Neuronal stem cell (in vitro differentiated cells): ENCODE results near the gene BMF.

Experiments
- DNase-seq: peaks from one replicate; pipeline ENCODE4 v3.0.0-alpha.2; 2013; ENCODE audit warnings: low spot score
- H2AFZ ChIP-seq: one replicate; pipeline ENCODE4 v1.6.1; 2013; ENCODE audit warnings: mild to moderate bottlenecking, low read length, inconsistent platforms
- H2AK5ac ChIP-seq: 2 replicates; pipeline ENCODE4 v1.6.1; 2013; ENCODE audit warnings: low read depth, mild to moderate bottlenecking, inconsistent platforms, low read length, moderate library complexity, mixed read lengths
- H2BK120ac ChIP-seq: 2 replicates; pipeline ENCODE4 v1.6.1; 2013; ENCODE audit warnings: low read depth, mild to moderate bottlenecking, inconsistent platforms, low read length, moderate library complexity, mixed read lengths
- H2BK12ac ChIP-seq: one replicate; pipeline ENCODE4 v1.6.1; 2013; ENCODE audit warnings: low read length, inconsistent platforms
- H2BK15ac ChIP-seq: 2 replicates; pipeline ENCODE4 v1.6.1; 2013; ENCODE audit warnings: mild to moderate bottlenecking, low read length, inconsistent platforms, mixed read lengths
- H2BK5ac ChIP-seq: one replicate; pipeline ENCODE4 v1.6.1; 2013; ENCODE audit warnings: inconsistent platforms, mild to moderate bottlenecking, low read length, moderate library complexity
- H3K14ac ChIP-seq: one replicate; pipeline ENCODE4 v1.6.1; 2013; ENCODE audit warnings: low read length, inconsistent platforms
- H3K18ac ChIP-seq: 2 replicates; pipeline ENCODE4 v1.6.1; 2013; ENCODE audit warnings: low read length, inconsistent platforms
- H3K23ac ChIP-seq: 2 replicates; pipeline ENCODE4 v1.6.1; 2013; ENCODE audit warnings: low read depth, mild to moderate bottlenecking, mixed read lengths, low read length, inconsistent platforms; ENCODE audit not compliant: poor library complexity
- H3K27ac ChIP-seq: replicated peaks from 3 replicates; pipeline ENCODE4 v1.5.1; 2013; ENCODE audit warnings: low read length, inconsistent platforms
- H3K27me3 ChIP-seq, 3 experiments: 2 replicates each; pipeline ENCODE4 v1.6.1; 2013; ENCODE audit warnings: low read length in 3 of 3, mild to moderate bottlenecking in 2 of 3, inconsistent platforms in 1 of 3, low read depth in 1 of 3, mixed read lengths in 1 of 3, moderate library complexity in 1 of 3; ENCODE audit not compliant: control insufficient read depth in 3 of 3, insufficient read depth in 3 of 3
- H3K36me3 ChIP-seq, 2 donors: replicated peaks in 1 of 2; 2 replicates each; pipeline ENCODE4 v1.6.1; 2013; ENCODE audit warnings: low read length in 2 of 2; ENCODE audit not compliant: control insufficient read depth in 2 of 2, insufficient read depth in 2 of 2
- H3K4ac ChIP-seq: 2 replicates; pipeline ENCODE4 v1.6.1; 2013; ENCODE audit warnings: inconsistent platforms, mild to moderate bottlenecking, low read length, moderate library complexity
- H3K4me1 ChIP-seq, 2 donors: 1 replicate in 1 of 2; 2 replicates in 1 of 2; pipeline ENCODE4 v1.6.1; 2013; ENCODE audit warnings: low read length in 2 of 2, low read depth in 1 of 2; ENCODE audit not compliant: control insufficient read depth in 2 of 2, insufficient read depth in 1 of 2
- H3K4me2 ChIP-seq: one replicate; pipeline ENCODE4 v1.6.1; 2013; ENCODE audit warnings: mild to moderate bottlenecking, low read length, inconsistent platforms; ENCODE audit not compliant: insufficient read depth, poor library complexity, severe bottlenecking
- H3K4me3 ChIP-seq, 2 donors: 2 replicates each; pipeline ENCODE4 v1.5.1; 2013; ENCODE audit warnings: low read length in 2 of 2, mild to moderate bottlenecking in 2 of 2, inconsistent platforms in 1 of 2, moderate library complexity in 1 of 2
- H3K79me1 ChIP-seq: one replicate; pipeline ENCODE4 v1.6.1; 2013; ENCODE audit warnings: low read depth, mild to moderate bottlenecking, inconsistent platforms, low read length, moderate library complexity
- H3K9ac ChIP-seq: one replicate; pipeline ENCODE4 v1.6.1; 2013; ENCODE audit warnings: mild to moderate bottlenecking, low read depth, low read length, inconsistent platforms; ENCODE audit not compliant: poor library complexity
- H3K9me3 ChIP-seq, 2 donors: replicated peaks in 1 of 2; 2 replicates each; pipeline versions ENCODE3 to v1.6.1; 2013; ENCODE audit warnings: low read length in 2 of 2, mild to moderate bottlenecking in 2 of 2, inconsistent platforms in 1 of 2, low read depth in 1 of 2, mixed read lengths in 1 of 2, moderate library complexity in 1 of 2; ENCODE audit not compliant: control insufficient read depth in 2 of 2, insufficient read depth in 1 of 2
- H4K8ac ChIP-seq: one replicate; pipeline ENCODE4 v1.6.1; 2013; ENCODE audit warnings: low read depth, mild to moderate bottlenecking, inconsistent platforms, low read length, moderate library complexity
- H4K91ac ChIP-seq: one replicate; pipeline ENCODE4 v1.6.1; 2013; ENCODE audit warnings: low read length, low read depth, mild to moderate bottlenecking, inconsistent platforms; ENCODE audit not compliant: poor library complexity
- WGBS, 2 donors: extraction: QIAGEN DNeasy Blood & Tissue Kit; methylation state at CpG; one replicate each; pipeline ENCODE4 v1.1.7; 2013; ENCODE audit warnings: missing lambda C conversion rate in 2 of 2, mixed read lengths in 1 of 2; ENCODE audit not compliant: insufficient read length in 2 of 2, insufficient replicate concordance in 1 of 2; ENCODE audit errors: extremely low coverage in 2 of 2; 5-methylcytosine and 5-hydroxymethylcytosine counted together

Gene BMF

DNA sequence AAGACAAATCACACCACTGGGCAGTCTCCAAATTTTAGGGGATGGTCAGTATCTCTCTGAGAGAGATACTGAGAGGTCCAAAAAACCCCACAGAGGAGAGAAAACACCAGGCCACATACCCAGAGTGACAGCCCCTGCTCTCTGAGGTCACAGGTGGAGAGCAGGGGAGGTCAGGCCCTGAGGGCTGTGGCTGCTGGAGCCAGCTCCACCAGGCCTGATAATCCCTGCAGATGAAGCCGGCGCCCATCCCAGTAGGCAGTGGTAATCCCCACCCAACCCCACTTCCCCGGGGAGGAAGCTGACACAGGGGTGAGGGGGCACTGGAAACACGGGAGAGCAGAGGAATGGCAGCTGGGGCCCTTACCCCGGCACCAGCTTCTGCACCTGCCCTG lies 38.5 kb downstream of the BMF start:
- Histone ChIP-seq H2BK120ac (no peak overlapping the region), H2BK12ac (no peak overlapping the region), H2AFZ (peak overlapping the region; percentile 77), H3K4me3 (no peak overlapping the region), H4K8ac (no peak overlapping the region), H3K18ac (peak overlapping the region; percentile 64), H3K79me1 (no peaks in the 10 kb centered on the region), H3K4ac (no peak overlapping the region), H3K23ac (no peak overlapping the region), H3K4me1 (peaks cover 11 to 19% of the 10 kb centered on the region in 2 donors), H3K36me3 (no peaks in the 10 kb centered on the region), H2AK5ac (no peak overlapping the region), H3K9me3 (no peaks in the 10 kb centered on the region), H3K4me2 (no peak overlapping the region), H2BK15ac (peak overlapping the region; percentile 99), H3K9ac (no peak overlapping the region), H3K14ac (no peak overlapping the region), H3K27ac (no peak overlapping the region), H3K27me3 (no peaks in the 10 kb centered on the region), H4K91ac (no peak overlapping the region), H2BK5ac (no peak overlapping the region)
- WGBS, 2 donors: no CpG with 5 or more reads among the region's 5 CpGs
- no peak for DNase-seq

DNA sequence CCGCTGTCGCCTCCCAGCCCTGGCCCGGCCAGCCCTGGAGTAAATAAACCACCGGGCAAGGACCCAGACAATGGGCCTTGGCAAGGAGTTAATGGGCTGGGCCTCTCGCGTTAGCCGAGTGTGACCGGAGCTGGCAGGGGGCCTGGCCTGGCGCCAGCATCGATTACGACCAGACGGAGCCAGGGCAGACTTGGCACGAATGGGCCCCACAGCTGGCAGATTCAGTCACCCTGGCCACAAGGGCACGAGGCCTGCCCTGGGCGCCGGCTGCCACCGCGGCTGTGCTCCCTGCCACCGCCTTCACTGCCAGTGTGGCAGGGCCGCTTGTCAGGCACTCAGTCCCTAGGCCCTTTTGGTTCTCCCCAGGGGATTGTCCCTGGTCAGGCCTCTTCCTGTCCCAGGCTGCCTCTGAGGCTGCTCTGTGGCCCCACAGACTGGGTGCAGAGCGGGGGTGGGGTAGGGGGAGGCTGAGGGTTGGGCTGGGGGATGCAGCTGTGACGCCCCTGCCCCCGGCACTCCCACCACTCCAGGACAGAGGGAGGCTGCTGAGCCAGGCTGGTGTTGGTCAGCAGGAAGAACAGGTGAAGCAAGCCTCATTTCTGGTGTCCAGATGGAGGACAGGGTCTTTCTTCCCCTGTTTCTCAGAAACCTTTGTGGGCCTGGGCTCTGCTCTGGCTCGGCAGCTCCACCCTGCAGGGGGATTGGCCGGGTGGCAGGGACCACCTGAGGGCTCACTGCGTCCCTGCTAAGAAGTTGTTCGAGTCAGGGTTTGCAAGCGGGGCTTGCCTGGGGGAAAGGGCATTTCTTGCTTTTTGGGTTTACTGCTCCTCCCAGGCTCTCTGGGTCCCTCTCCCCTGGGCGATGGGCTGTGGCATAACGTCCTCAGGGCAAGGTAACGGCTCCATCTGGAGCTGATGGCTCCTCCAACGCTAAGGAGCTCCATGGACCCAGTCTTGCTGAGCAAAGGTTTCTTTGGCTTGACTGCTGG lies 39.2 kb downstream of the BMF start:
- Histone ChIP-seq H3K23ac (peak overlapping the region; percentile 48), H4K91ac (no peak overlapping the region), H3K18ac (peak overlapping the region; percentile 92), H3K79me1 (no peaks in the 10 kb centered on the region), H3K14ac (no peak overlapping the region), H3K4me1 (peaks cover 11 to 19% of the 10 kb centered on the region in 2 donors), H3K9ac (no peak overlapping the region), H2AFZ (peak overlapping the region; percentile 77), H3K27ac (no peak overlapping the region), H2AK5ac (peak overlapping the region; percentile 97), H4K8ac (no peak overlapping the region), H2BK12ac (no peak overlapping the region), H3K9me3 (no peaks in the 10 kb centered on the region), H3K4ac (no peak overlapping the region), H2BK5ac (peak overlapping the region; percentile 77), H3K27me3 (no peaks in the 10 kb centered on the region), H3K4me2 (no peak overlapping the region), H2BK15ac (peak overlapping the region; percentile 99), H3K36me3 (no peaks in the 10 kb centered on the region), H3K4me3 (no peak overlapping the region), H2BK120ac (no peak overlapping the region)
- no peak for DNase-seq
- no CpG with 5 or more reads among the region's 32 CpGs for WGBS, 2 donors

DNA sequence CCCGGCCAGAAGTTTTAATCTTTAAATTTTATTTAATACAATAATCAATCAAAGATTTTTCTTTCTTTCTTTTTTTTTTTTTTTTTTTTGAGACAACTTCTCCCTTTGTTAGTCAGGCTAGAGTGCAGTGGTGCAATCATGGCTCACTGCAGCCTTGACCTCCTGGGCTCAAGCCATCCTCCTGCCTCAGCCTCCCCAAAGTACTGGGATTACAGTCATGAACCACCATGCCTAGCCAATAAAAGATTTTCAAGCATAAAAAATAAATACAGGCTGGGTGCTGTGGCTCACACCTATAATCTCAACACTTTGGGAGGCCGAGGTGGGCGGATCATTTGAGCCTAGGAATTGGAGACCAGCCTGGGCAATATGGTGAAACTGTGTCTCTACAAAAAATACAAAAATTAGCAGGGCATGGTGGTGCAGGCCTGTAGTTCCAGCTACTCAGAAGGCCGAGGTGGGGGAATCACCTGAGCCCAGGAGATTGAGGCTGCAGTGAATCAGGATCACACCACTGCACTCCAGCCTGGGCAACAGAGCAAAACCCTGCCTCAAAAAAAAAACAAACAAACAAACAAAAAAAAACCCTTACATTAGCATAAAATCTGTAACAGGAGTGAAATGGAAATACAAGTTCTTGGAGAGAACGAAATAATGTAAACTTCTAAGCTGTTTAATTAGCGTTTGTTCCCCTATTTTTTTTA lies 40.6 kb downstream of the BMF start:
- Histone ChIP-seq H3K79me1 (no peaks in the 10 kb centered on the region), H3K9me3 (no peaks in the 10 kb centered on the region), H3K4me2 (no peak overlapping the region), H2AK5ac (no peak overlapping the region), H2BK5ac (no peak overlapping the region), H3K9ac (no peak overlapping the region), H3K18ac (no peak overlapping the region), H4K91ac (no peak overlapping the region), H3K14ac (no peak overlapping the region), H2AFZ (no peak overlapping the region), H2BK15ac (no peak overlapping the region), H3K4ac (no peak overlapping the region), H3K36me3 (no peaks in the 10 kb centered on the region), H3K4me3 (no peak overlapping the region), H3K23ac (no peak overlapping the region), H2BK12ac (no peak overlapping the region), H2BK120ac (no peak overlapping the region), H3K4me1 (peaks cover 12 to 19% of the 10 kb centered on the region in 2 donors), H3K27ac (no peak overlapping the region), H4K8ac (no peak overlapping the region), H3K27me3 (no peaks in the 10 kb centered on the region)
- DNase-seq: no peak
- no CpG with 5 or more reads among the region's 6 CpGs for WGBS, 2 donors

DNA sequence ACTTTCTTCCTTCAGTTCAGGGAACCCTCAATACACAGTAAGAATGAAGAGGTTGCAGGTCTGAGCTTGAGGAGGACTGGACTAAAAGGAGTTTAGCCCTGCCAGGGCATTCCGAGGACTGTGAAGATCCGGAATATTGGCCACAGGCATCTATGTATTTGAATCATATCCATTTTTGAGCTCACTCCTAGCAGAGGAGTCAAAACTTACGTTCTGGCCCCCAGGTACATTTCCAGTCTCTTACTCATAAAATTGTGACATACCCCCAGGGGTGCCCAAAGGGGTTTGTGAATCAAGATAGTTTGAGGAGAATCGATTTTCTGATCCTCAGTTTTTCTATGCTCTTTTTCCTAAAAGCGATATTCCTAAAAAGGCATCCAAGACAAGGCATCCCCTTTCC lies 42.1 kb downstream of the BMF start:
- Histone ChIP-seq H3K9ac (no peak overlapping the region), H4K8ac (no peak overlapping the region), H2BK12ac (no peak overlapping the region), H3K4me1 (peaks cover 12 to 19% of the 10 kb centered on the region in 2 donors), H3K4ac (no peak overlapping the region), H3K79me1 (no peaks in the 10 kb centered on the region), H3K4me2 (no peak overlapping the region), H3K4me3 (no peak overlapping the region), H3K27ac (no peak overlapping the region), H3K27me3 (no peaks in the 10 kb centered on the region), H2AFZ (no peak overlapping the region), H3K23ac (no peak overlapping the region), H2BK5ac (no peak overlapping the region), H4K91ac (no peak overlapping the region), H3K36me3 (no peaks in the 10 kb centered on the region), H2BK120ac (no peak overlapping the region), H2BK15ac (no peak overlapping the region), H3K14ac (no peak overlapping the region), H2AK5ac (no peak overlapping the region), H3K9me3 (no peaks in the 10 kb centered on the region), H3K18ac (no peak overlapping the region)
- WGBS, 2 donors: no CpG with 5 or more reads among the region's 5 CpGs
- DNase-seq: no peak
